ENCODE data around the gene INSC. TPM values are rescaled to one million over a fixed set of nuclear protein-coding genes. Genes with fewer than 3 reads are reported as not detected.
A peak's percentile ranks its signal among the peaks of the same experiment; 100 is the strongest.

The INSC gene
- total and polyA plus RNA-seq, 2 experiments from 2014 or later = 0.97 to 1.5 TPM

GRCh38 chr11:15215005-15215404 lies 100.3 kb downstream of the INSC start (continued):
- TF ChIP-seq ZNF462 (CRISPR knock-in tag; IDR thresholded peaks at IDR 0.05) = no peak

GRCh38 chr11:15216678-15217077 lies 102.0 kb downstream of the INSC start:
- peak; percentile 52 for DNase-seq (ENCODE audit: low spot score)
- no peaks in the 10 kb centered on the region for H3K9me3 Mint-ChIP-seq
- H3K27ac Mint-ChIP-seq = no peak overlapping the region
- no peaks in the 10 kb centered on the region for H3K79me2 ChIP-seq (replicated peaks; ENCODE audit: insufficient read depth)
- H3K9me2 ChIP-seq (ENCODE audit: insufficient read depth) = no peaks in the 10 kb centered on the region
- no peak overlapping the region for H3K27ac ChIP-seq (ENCODE audit: low read depth)
- H3K4me3 ChIP-seq = no peak overlapping the region
- no peaks in the 10 kb centered on the region for H3K36me3 ChIP-seq (ENCODE audit: insufficient read depth)
- no peak overlapping the region for H3K4me2 ChIP-seq
- ATAC-seq = peak; percentile 82
- H3K36me3 Mint-ChIP-seq (ENCODE audit: low read depth) = no peaks in the 10 kb centered on the region
- no peaks in the 10 kb centered on the region for H4K20me1 ChIP-seq (replicated peaks; ENCODE audit: insufficient read depth)
- no peaks in the 10 kb centered on the region for H3K27me3 ChIP-seq (ENCODE audit: insufficient read depth)
- TF ChIP-seq CTCF (conservative IDR thresholded peaks at IDR 0.05; ENCODE audit: low read depth in 2 of 2) = peak; percentile 72
- no peak for TF ChIP-seq CREB1 (CRISPR knock-in tag; IDR thresholded peaks at IDR 0.05; ENCODE audit: low read depth)
- H3K27me3 Mint-ChIP-seq (ENCODE audit: insufficient read depth, low read depth, poor library complexity) = no peaks in the 10 kb centered on the region
- H3K4me1 Mint-ChIP-seq = peaks cover 5% of the 10 kb centered on the region
- no peak overlapping the region for H2AFZ ChIP-seq
- H3F3A ChIP-seq (replicated peaks; ENCODE audit: low read depth) = no peaks in the 10 kb centered on the region
- H3K4me1 ChIP-seq (ENCODE audit: insufficient read depth) = no peaks in the 10 kb centered on the region
- no peak overlapping the region for H3K4me3 Mint-ChIP-seq

Data from GM23338 (cell line).